Measurements from ENCODE around the gene ZNF277.

GRCh38 chr7:112377593-112377992 is 171.1 kb downstream of the ZNF277 start:
- TF ChIP-seq, protein P1, sequence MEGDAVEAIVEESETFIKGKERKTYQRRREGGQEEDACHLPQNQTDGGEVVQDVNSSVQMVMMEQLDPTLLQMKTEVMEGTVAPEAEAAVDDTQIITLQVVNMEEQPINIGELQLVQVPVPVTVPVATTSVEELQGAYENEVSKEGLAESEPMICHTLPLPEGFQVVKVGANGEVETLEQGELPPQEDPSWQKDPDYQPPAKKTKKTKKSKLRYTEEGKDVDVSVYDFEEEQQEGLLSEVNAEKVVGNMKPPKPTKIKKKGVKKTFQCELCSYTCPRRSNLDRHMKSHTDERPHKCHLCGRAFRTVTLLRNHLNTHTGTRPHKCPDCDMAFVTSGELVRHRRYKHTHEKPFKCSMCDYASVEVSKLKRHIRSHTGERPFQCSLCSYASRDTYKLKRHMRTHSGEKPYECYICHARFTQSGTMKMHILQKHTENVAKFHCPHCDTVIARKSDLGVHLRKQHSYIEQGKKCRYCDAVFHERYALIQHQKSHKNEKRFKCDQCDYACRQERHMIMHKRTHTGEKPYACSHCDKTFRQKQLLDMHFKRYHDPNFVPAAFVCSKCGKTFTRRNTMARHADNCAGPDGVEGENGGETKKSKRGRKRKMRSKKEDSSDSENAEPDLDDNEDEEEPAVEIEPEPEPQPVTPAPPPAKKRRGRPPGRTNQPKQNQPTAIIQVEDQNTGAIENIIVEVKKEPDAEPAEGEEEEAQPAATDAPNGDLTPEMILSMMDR (IDR thresholded peaks at IDR 0.05) = no peak
- TF ChIP-seq POLR2A (IDR thresholded peaks at IDR 0.05) = no peak
